Measurements from ENCODE around the gene PRKAR1B.

PRKAR1B gene

DNA sequence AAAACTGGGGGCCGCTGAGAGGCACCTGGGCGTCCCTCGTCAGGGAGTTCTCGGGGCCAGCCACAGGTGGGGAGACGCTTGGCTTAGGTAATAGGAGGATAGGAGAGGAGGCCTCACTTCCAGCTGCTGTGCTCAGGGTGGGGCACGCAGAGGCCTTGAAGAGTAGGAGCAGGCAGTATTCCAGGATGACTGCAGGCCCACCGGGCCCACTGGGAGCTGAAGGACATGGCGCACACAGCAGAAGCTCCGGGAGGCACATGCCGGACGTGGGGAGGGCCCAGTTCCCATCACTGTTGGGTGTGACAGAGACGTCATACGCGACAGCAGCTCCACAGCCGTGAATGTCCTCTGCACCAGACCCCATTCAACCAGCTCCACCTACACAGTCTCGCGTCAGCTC is 185.4 kb downstream of the PRKAR1B start:
- DNase-seq (ENCODE audit: low read depth in 2 of 2), result no peak

DNA sequence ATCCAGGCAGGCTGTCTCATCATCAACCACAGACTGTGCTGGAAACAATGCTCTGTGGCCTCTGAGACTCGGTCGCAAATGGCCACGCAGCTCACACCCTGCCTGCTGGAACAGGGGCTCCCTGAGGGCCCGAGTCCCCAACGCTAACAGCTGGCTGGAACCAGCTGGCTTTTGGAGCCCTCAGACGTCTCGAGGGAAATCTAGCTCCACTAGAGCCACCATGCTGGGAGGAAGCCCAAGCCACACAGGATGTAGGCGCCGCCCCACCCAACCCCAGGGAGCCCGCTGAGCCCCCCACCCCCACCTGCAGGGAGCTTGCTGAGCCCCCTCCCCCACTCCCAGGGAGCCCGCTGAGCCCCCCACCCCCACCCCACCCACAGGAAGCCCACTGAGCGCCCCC is 186.1 kb downstream of the PRKAR1B start:
- DNase-seq (ENCODE audit: low read depth in 2 of 2), result no peak

DNA sequence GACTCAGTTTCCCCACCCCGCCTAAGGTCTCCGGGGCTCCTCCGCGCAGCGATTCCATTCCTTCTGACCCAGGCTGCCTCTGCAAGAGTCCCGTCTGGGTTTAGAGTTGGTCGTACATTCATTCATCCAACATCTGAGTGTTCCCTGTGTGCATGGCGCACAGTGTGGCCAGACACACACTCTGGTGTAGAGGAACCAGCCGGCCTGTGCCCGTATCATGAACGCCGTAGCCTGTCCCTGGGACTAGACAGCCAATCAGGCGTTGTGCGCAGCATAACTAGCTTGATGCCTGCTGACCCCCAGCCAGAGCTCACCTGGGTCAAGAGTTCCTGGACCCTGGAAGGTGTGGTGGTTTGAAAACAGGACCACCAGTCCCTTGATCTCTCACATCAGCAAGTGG is 186.5 kb downstream of the PRKAR1B start:
- no peak for DNase-seq (ENCODE audit: low read depth in 2 of 2)

DNA sequence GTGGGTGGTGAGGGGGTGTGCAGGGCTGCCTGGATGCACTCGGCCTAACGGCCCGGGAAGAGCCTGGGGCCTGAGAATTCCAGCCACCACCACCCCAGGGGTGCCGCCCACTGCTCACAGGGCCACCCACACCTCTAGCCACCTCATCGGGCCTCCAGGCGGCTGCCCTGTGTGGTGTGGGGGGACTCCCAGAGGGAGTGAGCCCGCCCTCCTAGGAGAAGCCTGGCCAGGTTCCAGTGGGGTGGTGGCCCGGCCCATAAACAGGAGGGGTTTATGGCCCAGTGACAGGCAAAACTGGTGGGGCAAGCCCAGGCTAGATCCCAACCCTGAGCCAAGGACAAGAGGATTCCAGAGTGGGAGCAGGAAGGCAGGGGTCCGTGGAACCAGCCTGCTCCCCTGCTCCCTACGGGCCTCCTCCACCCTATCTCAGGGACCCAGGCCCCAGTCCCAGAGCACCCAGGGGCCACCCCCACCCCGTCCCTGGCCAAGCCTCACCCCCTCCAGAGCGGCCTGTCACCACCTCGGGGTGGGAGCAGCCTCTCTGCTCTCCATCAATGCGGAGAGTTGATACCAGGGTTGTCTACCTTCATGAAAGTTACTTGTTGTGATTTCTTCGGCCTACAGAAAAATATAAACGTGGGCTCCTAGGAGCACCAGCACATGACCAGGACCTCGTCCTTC is 187.2 kb downstream of the PRKAR1B start:
- no peak for DNase-seq (ENCODE audit: low read depth in 2 of 2)

DNA sequence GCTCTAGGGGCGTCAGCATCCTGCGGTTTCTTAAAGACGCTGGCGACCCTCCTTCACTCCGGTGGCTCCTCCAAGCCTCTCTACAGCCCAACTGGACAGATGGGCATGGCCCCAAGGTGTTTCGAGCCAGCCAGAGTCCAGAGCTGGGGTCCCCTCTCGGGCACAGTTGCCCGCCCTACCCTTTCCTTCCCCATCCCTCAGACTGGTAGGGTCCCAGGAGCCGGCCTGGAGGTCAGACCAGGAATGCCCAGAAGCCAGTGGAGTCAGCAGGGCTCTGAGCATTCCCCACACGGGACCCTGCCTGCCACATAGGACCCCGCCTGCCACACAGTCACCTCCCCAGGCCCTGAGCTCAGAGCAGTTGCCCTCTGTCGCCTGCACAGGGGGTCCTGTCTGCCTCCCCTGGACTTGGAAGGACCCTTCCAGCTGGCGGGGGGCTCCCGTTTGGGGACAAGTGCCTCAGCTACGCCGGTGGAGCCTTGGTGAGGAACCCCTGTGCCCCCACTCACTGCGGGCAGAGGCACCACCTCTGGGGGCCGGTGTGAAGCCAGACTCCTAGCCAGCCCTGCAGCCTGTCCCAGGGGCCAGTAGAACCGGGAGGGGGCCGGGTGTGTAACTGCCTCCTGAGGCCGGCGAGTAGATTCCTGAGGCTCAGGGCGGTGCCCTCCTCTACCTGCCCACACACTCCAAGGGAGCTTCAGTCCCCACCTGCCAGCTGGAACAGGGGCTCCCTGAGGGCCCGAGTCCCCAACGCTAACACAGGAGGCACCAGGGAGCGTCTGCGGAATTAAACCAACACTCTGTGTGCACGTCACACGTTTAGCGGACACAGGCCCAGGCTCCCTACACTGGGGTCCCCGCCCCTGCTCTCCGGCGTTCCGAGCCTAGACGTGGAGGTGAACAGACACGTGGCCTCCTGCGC is 188.1 kb downstream of the PRKAR1B start:
- DNase-seq (ENCODE audit: low read depth in 2 of 2), result no peak

DNA sequence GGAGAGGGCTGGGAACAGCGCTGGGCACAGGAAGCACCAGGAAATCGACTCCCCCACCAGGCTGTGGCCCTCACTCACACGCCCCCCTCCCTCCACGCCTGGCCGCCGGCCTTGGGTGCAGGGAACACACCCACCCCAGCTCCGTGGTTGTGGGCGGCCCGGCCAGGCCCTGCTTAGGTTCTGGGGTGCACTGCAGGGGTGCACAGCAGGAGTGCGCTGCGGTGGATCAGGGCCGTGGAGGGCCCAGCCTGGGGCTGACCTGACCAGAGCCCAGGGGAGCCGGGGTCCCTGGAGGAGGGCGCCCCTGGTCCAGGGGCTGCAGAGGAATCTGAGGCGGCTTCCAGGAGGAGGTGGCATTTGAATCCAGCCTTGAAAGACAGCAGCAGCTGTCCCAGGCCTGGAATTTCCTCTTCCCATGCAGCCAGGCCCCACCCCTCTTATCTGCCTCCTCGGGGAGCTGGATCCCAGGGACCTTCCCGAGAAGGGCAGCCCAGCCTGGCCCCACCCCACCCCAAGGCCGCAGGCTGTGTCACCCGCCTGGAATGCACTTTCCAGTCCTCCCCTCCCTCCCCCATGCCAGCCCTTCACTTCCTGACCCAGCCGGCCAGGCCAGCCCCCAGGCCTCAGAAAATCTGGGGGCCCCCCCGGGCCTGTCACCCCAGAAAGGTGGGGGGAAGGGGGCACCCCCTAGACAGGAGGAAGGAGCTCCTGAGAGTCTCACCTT is 189.0 kb downstream of the PRKAR1B start:
- no peak for DNase-seq (ENCODE audit: low read depth in 2 of 2)

DNA sequence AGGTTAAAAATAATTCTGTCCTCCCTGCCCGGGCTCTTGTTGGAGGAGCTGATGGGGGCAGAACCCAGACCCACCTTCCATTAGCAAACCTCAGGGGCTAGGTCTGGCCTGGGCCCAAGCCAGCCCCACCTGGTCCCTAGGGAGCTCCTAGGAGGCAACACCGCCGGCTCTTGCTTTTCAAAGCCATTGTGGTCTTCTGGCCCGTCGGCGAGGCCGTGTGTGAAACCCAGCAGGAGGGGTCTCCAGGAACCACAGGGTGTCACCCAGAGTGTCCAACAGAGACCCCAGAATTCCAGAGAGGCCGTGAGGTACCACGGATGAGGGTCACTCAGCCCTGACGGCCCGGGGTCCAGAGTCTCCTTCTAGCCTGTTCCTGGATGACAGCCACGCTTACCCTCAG is 190.8 kb downstream of the PRKAR1B start:
- no peak for DNase-seq (ENCODE audit: low read depth in 2 of 2)

DNA sequence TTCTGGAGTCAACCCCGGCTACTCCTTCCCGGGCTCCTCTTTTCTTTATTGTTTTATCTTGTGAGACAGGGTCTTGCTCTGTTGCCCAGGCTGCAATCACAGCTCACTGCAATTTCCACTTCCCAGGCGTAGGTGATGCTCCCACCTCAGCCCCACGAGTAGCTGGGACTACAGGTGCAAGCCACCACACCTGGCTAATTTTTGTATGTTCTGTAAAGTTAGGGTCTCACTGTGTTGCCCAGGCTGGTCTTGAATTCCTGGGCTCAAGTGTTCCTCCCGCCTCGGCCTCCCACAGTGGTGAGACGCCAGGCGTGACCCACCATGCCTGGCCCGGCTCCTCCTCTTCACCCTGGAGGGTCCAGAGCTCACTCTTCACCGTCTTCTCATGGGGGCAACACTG is 192.1 kb downstream of the PRKAR1B start:
- DNase-seq (ENCODE audit: low read depth in 2 of 2), result no peak

DNA sequence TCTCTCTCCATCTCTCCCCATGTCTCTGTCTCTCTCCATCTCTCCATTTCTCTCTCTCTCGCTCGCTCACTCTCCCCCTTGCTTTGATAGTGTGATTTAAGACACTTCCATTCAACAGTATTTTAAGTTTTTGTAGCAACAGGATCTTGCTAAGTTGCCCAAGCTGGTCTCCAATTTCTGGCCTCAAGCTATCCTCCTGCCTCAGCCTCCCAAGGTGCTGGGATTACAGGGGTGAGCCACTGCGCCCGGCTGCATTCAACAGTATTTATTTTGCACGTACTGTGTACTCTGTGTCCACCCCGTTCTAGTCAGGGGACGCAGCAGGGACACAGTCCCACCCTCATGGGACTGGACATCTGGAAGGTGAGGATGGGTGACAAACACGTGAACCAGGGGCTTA is 193.0 kb downstream of the PRKAR1B start:
- DNase-seq (ENCODE audit: low read depth in 2 of 2), result no peak

DNA sequence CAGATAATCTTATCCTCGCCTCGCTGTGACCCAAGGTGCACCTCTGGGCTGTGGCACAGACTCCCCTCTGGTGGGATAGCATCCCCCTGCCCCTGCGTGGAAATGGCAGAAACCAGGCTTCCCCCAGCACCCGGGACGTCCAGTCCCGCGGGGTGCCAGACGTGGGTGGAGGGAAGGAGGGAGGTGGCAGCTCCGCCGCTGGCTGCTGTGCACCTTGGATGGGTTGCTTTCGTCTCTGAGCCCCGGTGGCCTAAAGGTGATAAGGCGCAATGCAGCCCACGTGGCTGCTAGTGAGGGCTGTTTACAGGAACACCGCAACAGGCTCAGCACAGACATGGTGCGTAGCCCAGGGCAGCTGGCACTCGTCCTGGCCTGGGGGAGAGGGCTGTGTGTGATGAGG is 193.8 kb downstream of the PRKAR1B start:
- DNase-seq (ENCODE audit: low read depth in 2 of 2), result no peak

DNA sequence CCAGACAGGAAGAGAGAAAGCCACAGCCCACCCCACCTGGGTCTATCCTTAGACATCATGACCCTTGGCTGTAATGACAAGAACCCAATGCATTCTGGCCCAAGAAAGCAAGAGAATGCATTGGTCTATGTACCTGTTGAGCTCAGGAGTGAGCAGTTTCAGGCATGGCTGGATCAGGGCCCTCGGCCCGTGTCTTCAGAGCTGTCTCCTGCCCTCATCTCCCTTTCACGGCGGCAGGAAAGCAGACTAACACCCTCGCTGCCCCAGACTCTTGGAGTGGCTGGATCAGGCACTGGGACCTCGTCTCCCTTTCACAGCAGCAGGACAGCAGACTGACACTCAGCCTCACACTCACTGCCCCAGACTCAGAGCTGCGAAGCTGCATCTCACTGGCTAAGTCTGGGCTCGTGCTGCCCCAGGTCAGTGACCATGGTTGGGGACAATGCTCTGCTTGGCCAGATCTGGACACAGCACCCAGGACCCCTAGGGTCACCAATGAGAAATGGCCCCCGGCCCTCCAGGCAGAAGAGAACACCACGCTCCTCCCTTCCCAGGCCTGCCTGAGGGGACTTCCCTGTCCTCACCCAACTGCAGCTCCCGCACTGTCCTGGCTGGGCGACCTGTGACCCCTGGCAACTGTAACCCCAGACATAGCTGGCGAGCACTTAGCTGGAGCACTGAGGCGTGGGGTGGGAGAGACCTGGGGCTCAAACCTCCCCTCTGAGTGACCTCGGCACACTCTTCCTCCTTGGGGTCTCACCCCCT is 194.5 kb downstream of the PRKAR1B start:
- DNase-seq (ENCODE audit: low read depth in 2 of 2), result no peak

DNA sequence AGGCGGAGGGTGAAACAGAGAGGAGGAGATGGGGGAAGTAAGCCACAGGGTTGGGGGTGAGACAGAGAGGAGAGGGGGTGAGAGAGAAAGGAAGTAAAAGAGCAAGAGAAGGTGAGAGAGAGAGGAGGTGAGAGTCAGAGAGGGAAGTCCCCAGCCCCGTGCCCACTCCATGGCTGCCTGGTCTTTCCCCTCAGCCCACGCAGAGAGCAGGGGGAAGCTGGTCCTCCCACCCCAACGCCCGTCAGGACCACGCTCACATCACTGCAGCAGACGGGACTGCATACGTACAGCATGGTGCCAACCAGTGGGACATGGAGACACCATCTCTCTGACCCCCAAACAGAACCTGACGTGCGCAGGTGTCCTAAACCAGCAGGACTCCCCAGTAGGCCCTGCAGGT is 195.3 kb downstream of the PRKAR1B start:
- peak in 1 of 2 donors; percentile 34 for DNase-seq (ENCODE audit: low read depth in 2 of 2)

DNA sequence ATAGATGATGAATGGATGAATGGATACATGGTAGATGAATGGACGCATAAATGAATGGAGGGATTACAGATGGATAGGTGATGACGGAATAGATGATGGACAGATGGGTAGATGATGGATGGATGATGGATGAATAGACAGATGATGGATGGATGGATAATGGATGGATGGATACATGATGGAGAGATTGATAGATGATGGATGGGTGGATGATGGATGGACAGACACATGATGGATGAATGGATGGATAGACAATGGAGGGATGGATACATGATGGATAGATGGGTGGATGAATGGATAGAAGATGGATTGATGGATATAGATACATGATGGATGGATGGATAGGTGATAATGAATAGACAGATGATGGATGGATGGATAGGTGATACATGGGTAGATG is 198.6 kb downstream of the PRKAR1B start:
- DNase-seq (ENCODE audit: low read depth in 2 of 2), result no peak

DNA sequence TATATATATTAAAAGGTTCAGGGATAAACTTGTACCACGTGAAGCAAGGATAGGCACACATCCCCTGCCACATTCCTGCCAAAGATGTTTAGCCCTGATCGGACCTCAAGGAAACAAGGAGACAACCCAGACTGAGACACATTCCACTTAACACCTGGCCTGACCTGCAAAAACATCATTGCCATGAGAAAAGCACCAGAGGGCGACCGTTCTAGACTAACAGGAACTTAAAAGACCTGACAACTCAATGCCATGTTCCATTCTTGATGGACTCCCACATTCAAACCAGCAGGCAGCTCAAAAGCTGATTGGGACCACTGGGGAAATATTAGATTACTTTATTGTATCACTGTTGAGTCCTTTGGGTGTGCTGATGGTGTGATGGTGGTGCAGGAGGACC is 199.4 kb downstream of the PRKAR1B start:
- DNase-seq (ENCODE audit: low read depth in 2 of 2), result no peak

DNA sequence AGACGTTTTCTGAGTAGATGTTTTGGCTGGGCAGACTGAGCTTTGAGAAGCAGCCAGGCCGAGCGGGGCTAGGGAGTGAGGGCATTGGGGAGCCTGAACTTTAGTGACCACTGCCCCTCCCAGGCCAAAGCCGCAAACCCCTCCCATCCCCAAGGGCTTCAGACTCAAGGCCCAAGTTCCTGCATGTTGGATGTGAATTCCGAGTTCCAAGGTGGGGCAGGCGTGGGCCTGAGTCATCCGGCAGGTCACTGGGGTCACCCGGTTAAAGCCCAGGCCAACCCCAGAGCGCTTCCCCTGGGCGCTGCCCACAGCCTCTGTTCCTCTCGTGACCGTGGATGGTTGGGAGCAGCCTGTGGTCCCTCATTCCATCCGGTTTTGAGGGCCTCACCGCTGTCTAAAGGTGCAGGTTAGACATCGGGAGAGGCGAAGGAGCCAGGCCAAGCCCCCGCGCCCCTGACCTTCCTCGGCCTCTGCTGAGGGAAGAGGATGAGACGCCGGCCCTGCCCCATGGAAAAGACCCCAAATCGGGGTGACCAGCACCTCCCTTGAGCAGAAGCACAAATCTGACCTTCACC is 200.5 kb downstream of the PRKAR1B start:
- no peak for DNase-seq (ENCODE audit: low read depth in 2 of 2)

DNA sequence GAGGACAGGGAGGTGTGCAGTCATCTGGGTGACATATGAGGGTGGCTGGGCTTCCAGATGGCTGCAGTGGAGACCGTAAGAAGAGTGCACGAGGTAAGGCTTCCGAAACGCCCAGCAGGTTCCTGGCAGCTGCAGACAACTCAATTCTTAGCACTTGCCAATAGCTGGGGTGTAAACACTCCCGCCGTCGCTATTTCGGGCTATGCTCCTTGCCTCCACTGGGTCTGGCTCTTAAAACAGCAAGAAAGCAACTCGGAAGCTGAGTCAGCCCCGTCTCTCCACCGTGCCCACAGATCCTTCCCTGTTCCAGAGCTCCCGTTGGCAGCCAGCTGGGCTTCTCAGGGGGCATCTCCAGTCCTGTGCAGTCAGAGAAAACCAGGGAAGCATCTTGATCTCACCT is 201.3 kb downstream of the PRKAR1B start:
- no peak for DNase-seq (ENCODE audit: low read depth in 2 of 2)

DNA sequence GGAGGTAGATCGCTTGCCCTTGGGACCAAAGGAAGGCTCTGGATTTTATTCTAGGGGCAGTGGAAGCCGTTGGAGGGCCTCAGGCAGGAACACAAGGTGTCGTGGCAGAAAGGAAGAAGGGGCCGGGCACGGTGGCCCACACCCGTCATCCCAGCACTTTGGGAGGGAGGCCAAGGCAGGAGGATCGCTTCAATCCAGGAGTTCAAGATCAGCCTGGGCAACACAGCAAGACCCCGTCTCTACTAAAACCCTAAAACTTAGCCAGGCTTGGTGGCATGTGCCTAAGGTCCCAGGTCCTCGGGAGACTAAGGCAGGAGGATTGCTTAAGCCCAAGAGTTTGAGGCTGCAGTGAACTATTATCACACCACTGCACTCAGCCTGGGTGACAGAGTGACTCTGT is 202.3 kb downstream of the PRKAR1B start:
- DNase-seq (ENCODE audit: low read depth in 2 of 2), result no peak

DNA sequence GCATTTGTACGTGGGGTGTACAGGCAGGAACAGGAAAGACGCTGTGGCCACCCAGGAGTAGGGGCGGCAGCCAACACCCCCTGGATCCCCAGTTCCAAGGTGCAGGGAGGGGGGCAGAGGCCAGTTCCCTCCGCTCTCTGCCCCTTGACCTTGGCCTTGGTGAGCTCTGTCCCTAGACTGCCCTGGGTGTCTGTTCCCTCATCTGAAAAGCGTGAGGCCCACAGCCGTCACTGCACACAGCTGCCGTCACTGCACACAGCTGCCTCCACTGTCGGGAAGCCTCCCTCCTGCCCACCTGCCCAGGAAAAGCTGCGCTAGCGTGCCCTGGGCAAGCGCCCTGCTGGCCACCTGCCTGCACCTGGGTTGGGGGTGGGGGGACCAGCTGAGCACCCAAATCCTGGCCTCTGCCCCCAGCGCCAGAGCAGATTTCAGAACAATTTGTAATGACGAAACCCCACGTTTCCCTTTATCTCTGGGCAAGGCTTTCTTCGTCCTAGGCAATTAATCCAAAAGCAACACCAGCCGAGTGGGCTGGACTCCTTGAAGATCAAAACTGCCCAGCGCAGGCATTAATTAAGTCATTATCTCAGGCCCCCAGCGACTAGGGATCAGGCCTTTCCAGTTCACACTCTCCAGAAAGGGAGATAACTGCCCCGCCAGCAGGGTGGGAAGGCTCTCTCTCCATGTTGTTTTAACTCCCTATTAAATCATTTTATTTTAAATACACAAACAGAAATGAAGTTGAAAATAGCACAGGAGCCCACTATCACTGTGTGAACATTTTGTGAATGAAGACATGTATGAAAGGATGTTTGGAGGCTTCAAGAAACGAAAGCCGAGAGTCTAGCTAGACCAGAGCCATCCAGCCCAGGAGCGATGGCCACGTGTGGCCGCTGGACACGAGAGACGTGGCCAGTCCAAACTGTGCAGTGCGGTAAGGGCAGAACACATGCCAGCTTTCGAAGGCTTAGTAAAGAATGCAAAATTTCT is 203.4 kb downstream of the PRKAR1B start:
- DNase-seq (ENCODE audit: low read depth in 2 of 2), result no peak

DNA sequence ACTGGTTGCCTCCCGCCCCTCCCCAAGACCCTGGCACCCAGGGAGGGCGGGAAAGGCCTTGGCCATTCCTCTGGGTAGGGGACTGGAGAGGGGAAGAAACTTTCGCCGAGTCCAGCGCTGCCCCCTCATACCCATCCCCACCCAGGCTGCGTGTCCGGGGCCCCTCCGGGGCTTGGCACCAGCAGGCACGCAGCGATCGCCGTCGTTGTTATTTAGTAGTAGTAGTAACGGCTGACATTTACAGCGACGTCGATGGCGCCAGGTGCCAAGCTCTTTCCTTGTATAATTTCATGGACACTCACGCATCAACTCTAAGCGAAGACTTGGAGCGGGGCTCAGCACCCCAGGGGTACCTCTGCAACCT is 204.1 kb downstream of the PRKAR1B start:
- DNase-seq (ENCODE audit: low read depth in 2 of 2), result no peak

Data from stimulated activated CD8-positive, alpha-beta memory T cell treated with anti-CD3 and anti-CD28 coated beads, Interleukin-15, amount 100 ng/mL, for 4 hours (primary cell).